CD1c-positive myeloid dendritic cell (primary cell): ENCODE results near the gene ETV6.
A peak's percentile ranks its signal among the peaks of the same experiment; 100 is the strongest.

ENCODE experiments used
- DNase-seq: peaks from one replicate; pipeline ENCODE4 v3.0.0-alpha.2; 2016; ENCODE audit errors: extremely low spot score

ETV6 gene

GRCh38 chr12:11739980-11740577 lies 90.6 kb downstream of the ETV6 start:
- DNase-seq: no peak

GRCh38 chr12:11741434-11742092 lies 92.1 kb downstream of the ETV6 start:
- no peak for DNase-seq

DNA sequence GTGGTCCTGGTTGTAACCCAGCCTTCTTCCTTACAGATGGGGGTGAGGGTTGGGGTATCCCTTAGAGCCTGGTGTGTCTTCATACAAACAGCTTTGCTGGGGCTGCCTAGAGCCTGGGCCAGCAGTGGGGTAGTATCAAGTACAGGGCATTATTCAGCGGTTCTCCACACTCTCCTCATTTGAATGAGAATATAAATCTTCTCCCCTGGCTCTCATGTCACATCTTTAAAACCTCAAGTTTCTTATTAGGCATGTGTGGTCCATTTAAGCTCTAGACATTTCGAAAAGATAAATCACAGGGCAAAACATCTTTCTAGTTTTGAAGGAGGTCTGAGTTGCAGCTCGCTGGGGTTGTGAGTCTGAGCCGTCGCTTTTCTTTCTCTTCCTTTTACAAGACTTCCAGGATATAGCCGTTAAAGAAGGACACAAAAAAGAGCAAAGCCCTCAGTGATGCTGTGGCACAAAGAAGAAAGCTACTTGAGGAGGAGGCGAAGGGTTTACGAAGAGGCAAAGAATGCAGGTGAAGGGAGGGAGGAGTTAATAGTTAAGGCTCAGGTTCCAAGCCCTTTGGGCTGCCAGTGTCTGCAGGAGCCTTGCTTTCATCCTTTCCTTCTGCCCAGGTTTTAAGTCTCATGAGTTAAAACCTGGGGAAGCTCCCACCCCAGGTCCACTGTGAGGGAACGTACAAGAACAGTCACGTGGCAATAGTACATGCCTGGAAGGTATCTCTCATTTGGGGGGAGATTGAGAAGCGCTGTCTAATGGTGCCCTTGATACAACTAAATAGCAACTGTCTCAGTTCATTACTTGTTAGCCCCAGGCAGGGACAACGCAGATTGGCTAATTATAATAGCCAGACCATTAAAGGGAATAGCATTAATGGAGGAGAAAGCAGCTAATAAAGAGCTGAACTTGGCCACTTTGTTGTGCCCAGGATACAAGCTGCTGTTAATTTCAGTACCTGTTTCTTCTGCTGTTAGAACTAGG lies 94.2 kb downstream of the ETV6 start:
- no peak for DNase-seq

DNA sequence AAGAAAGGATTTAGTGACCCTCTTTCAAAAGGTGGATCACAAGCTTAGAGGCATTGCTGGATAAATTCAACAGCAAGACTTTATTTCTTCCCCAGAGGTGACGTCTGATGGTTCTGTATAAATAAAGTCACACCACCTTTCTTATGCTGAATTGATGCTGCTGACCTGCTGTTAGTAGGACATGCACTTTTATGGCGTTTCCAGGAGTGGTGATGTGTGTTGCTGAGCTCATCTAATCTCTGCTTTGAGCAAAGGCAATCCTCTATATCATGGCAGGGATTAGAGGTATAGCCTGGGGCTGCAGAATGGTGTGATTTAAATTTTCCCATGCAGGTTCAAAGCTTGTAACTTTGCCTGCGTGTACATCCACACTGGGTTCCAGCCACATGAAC lies 94.9 kb downstream of the ETV6 start:
- DNase-seq: peak; percentile 10

DNA sequence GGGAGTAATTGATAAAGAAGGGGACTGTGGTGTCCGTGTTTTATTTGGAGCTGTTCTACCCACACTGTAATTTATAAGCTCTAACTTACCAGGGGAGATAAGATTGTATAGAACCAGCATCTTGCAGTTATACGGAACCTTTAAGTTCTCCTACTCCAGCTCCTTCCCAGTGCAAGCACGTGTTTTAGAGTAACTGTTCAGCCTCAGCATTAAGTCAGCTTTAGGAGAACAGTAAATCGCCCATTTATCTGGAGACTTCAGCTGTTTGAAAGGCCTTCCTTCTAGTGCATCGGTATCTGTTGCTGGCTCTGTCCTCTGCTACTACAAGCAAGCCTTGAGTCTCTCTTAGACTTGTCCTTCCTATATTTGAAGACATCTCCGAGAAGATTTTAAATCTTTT lies 95.6 kb downstream of the ETV6 start:
- peak; percentile 60 for DNase-seq

DNA sequence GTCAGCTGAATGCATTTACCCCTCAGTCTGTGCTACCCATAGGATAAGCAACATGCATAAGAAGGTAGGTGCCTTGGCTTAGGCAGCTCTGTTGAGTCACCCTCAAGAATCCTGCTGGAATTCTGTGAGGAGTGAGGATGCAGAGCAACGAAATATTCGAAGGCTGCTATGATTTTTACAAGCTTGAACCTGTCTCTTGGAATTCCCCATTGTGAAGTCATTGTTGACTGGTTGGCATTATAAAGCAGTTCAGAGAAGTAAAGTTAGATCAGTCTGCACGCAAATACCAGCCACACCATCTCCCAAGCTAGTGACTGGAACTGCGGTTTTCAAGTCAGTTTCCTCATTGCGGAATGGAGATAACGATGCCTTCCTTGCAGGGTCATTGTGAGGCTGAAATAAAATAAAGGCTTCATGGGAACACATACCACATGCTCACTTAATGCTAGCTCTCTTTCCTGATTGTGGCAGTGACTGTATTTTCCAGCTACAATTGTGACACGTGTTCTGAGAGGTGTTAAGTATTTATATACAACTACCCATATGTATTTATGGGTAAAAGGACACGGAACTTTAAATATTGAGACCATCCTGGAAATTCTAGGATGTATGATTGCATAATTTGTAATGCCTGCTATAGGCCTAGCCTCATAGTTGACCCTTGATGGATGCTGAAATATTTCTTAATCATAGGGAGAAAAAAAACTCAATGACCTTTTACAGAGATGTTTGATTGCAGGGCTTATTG lies 96.7 kb downstream of the ETV6 start:
- peak; percentile 93 for DNase-seq

DNA sequence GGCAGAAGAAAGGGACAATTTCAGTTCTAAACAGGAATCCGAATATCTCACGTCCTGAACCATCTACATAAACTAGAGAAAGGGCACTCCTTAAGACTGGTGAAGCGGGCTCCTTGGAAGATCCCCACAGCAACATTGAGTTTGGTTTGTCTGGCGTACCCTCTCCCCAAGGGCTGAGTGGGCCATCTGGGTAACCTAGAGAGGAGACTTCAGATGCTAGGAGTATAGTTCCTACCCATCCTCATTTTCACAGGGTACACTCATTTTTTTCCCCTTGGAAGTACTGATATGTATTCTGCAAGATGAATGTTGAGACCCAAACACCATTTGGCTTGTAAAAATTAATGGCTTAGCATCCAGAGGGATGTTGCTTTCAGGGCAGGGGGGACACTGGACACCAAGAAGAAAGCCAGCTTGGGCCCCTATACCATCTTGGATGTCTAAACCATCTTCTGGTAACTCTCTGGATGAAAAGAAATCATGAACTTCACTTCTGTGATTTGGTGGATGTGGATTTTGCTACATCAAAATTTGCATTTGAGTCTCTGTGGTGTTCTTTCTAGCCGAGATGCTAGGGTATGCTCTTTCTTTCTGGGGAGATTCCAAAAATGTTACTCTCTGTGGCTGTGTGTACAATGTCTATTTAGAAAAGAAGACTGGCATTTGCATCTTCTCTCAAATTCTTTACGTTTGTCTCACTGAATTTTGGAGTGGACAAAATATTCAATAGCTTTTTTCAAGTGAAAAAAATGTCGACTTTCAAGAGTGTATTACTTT lies 97.7 kb downstream of the ETV6 start:
- DNase-seq: peak; percentile 5

DNA sequence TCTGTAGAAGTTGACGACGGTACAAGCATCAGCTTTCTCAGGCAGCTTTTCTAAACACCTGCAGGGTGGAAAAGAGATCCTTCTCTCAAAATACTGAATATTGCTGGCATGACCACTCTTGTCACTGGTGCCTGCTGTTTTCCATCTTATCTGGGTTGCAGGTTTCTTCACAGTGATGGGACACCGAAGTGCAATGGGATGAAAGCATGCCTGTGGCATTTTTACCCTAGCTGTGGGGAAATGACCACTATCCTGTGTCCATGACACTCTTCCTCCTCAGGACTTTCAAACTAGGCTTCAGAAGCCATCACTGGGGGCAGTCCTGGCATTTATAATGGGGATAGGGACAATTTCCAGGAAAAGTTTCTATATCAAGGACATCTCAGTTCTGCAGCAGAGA lies 98.5 kb downstream of the ETV6 start:
- DNase-seq: peak; percentile 9

GRCh38 chr12:11748903-11749302 lies 99.4 kb downstream of the ETV6 start:
- DNase-seq: peak; percentile 40

GRCh38 chr12:11749943-11750690 lies 100.6 kb downstream of the ETV6 start:
- DNase-seq: peak; percentile 94

DNA sequence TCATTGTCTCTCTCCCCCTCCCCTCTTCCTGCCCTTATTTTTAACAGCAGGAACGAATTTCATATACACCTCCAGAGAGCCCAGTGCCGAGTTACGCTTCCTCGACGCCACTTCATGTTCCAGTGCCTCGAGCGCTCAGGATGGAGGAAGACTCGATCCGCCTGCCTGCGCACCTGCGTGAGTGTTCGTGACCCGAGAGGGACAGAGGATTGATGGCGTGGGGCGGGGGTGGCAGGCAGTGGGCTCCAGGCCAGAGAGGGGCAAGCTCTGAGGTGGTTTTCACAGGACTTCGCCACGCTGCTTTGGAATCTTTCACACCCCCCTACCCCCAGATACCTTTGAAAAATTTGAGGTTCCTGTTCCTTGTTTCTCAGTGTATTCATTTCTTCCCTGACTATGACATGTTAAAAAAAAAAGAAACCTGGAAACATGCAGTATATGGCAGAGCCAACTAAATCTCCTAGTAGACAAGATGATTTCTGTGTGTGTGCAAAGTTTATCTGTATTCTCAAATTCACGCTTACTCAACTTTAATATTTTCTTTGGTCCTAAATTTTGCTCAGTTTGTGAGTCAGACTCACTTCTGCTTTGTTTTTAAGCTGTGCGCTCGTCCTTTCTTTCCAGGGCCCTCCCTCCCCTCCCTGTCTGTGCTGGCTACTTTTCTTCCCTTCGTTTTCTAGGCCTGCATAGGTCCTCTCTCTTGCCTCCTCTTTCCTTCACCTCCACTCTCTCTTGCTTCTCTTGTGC lies 103.1 kb downstream of the ETV6 start:
- DNase-seq: peak; percentile 63

GRCh38 chr12:11753150-11753499 lies 103.7 kb downstream of the ETV6 start:
- DNase-seq: no peak

GRCh38 chr12:11753826-11754225 lies 104.4 kb downstream of the ETV6 start:
- DNase-seq: no peak

- DNase-seq: no peak
Observed at GRCh38 chr12:11754256-11754655, 104.8 kb downstream of the ETV6 start.

GRCh38 chr12:11755302-11755930 lies 105.9 kb downstream of the ETV6 start:
- peak; percentile 12 for DNase-seq

DNA sequence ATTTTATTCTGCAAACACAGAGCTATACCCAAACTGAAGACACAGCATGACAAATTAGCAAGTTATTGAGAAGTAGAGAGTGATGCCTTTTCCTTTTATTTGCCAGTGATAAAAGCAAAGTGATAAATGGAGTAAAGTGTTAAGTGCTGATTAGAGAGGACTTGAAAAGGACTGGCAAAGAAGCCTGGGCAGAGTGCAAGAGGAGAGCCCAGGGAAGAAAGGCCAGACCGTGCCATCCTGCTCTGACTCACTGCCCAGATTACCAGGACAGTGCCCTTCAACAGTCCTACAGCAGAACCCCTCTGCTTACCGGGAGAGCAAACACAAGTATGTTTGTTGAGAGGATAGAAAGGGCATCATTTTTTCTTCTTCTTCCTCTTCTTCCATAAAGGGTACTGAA lies 106.5 kb downstream of the ETV6 start:
- DNase-seq: peak; percentile 10

GRCh38 chr12:11756523-11756922 lies 107.0 kb downstream of the ETV6 start:
- no peak for DNase-seq

- no peak for DNase-seq
Observed at GRCh38 chr12:11757095-11757494, 107.6 kb downstream of the ETV6 start.

DNA sequence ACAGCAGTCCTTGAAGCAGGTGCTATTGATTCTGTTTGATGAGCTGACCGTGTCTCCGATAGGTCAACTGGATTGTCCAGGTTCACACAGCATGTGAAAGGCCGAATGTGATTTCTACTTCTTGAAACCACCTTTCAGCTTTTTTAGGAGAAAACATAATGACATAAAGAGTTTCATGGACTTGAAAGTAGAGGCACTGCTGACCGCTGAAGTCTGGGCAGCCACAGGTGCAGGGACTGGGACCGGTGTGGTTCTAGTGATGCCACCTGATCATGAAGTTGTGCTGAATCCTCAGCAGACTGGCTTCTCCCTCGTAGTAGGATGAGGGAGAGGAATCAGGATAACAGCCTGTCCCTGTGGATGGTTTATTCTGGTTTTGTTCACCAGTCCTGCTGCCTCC lies 108.1 kb downstream of the ETV6 start:
- no peak for DNase-seq
